ENCODE results near the gene JOSD2. TPM values are rescaled to one million over a fixed set of nuclear protein-coding genes. Genes with fewer than 3 reads are reported as not detected.
"Not testable (repeated sequence)": the region's sequence is repeated elsewhere in the genome, so short reads cannot be mapped to it uniquely, and the experiment has no call there.

Gene JOSD2
- total RNA-seq, 2 donors from 2014 or later, result 11.6 to 34.7 TPM

- Histone ChIP-seq H3K27me3 (replicated peaks; ENCODE audit: insufficient read depth) (no peaks in the 10 kb centered on the region), H3K36me3 (peaks cover 28% of the 10 kb centered on the region), H3K27ac (no peak overlapping the region), H3K4me1 (ENCODE audit: control insufficient read depth in 1 of 2, low read depth in 2 of 2) (peaks cover 8 to 17% of the 10 kb centered on the region in 2 donors), H3K4me3 (peak overlapping the region; percentile 97), H3K9me3 (no peaks in the 10 kb centered on the region)
- ATAC-seq (ENCODE audit: insufficient number of reproducible peaks, low FRiP score, low read depth) (no peak), DNase-seq (ENCODE audit: low spot score) (no peak)
- TF ChIP-seq CTCF (IDR thresholded peaks at IDR 0.05), result no peak
Observed at GRCh38 chr19:50476907-50477238, 34.1 kb downstream of the JOSD2 start.

GRCh38 chr19:50476224-50476906, 34.6 kb downstream of the JOSD2 start, which contains the start of the genes EMC10 and GARIN5A:
EMC10 (plus strand) TSS chr19:50476507; CDS start chr19:50476545, 38 bp downstream.
GARIN5A (minus strand) TSS chr19:50476848; CDS start chr19:50476388, 460 bp downstream.
- peak; percentile 53 for DNase-seq (ENCODE audit: low spot score)
- H3K36me3 ChIP-seq, result peaks cover 23% of the 10 kb centered on the region
- no peaks in the 10 kb centered on the region for H3K27me3 ChIP-seq (replicated peaks; ENCODE audit: insufficient read depth)
- no peak within 1 kb of the TSS for H3K27ac ChIP-seq
- no peak for TF ChIP-seq CTCF (IDR thresholded peaks at IDR 0.05)
- peaks cover 8 to 17% of the 10 kb centered on the region in 2 donors for H3K4me1 ChIP-seq (ENCODE audit: control insufficient read depth in 1 of 2, low read depth in 2 of 2)
- H3K4me3 ChIP-seq, result peak within 1 kb of the TSS; percentile 97
- no peaks in the 10 kb centered on the region for H3K9me3 ChIP-seq
- ATAC-seq (ENCODE audit: insufficient number of reproducible peaks, low FRiP score, low read depth), result peak; percentile 81

GRCh38 chr19:50475736-50476223, 35.2 kb downstream of the JOSD2 start:
- no peak for ATAC-seq (ENCODE audit: insufficient number of reproducible peaks, low FRiP score, low read depth)
- H3K9me3 ChIP-seq, result no peaks in the 10 kb centered on the region
- no peaks in the 10 kb centered on the region for H3K27me3 ChIP-seq (replicated peaks; ENCODE audit: insufficient read depth)
- no peak for TF ChIP-seq CTCF (IDR thresholded peaks at IDR 0.05)
- H3K27ac ChIP-seq, result no peak overlapping the region
- DNase-seq (ENCODE audit: low spot score), result no peak
- H3K4me3 ChIP-seq, result peak overlapping the region; percentile 97
- H3K4me1 ChIP-seq (ENCODE audit: control insufficient read depth in 1 of 2, low read depth in 2 of 2), result peaks cover 8 to 17% of the 10 kb centered on the region in 2 donors
- peaks cover 17% of the 10 kb centered on the region for H3K36me3 ChIP-seq

- DNase-seq (ENCODE audit: low spot score) (no peak), ATAC-seq (ENCODE audit: insufficient number of reproducible peaks, low FRiP score, low read depth) (no peak)
- no peak for TF ChIP-seq CTCF (IDR thresholded peaks at IDR 0.05)
- no peak overlapping the region for H3K4me3 ChIP-seq
- H3K9me3 ChIP-seq, result no peaks in the 10 kb centered on the region
- peaks cover 8 to 17% of the 10 kb centered on the region in 2 donors for H3K4me1 ChIP-seq (ENCODE audit: control insufficient read depth in 1 of 2, low read depth in 2 of 2)
- peaks cover 10% of the 10 kb centered on the region for H3K36me3 ChIP-seq
- no peak overlapping the region for H3K27ac ChIP-seq
- H3K27me3 ChIP-seq (replicated peaks; ENCODE audit: insufficient read depth), result no peaks in the 10 kb centered on the region
Observed at GRCh38 chr19:50475101-50475568, 35.9 kb downstream of the JOSD2 start.

- not testable (repeated sequence) for H3K36me3 ChIP-seq; H3K27ac ChIP-seq; DNase-seq (ENCODE audit: low spot score); H3K9me3 ChIP-seq; H3K27me3 ChIP-seq (replicated peaks; ENCODE audit: insufficient read depth); H3K4me3 ChIP-seq; ATAC-seq (ENCODE audit: insufficient number of reproducible peaks, low FRiP score, low read depth)
- H3K4me1 ChIP-seq (ENCODE audit: control insufficient read depth in 1 of 2, low read depth in 2 of 2), result peaks cover 8 to 16% of the 10 kb centered on the region in 2 donors
Observed at GRCh38 chr19:50473336-50473735, 37.7 kb downstream of the JOSD2 start.

All from thoracic aorta (tissue), 2 donors.